ENCODE data around the gene FRMD3.
"Not testable (repeated sequence)": the region's sequence is repeated elsewhere in the genome, so short reads cannot be mapped to it uniquely, and the experiment has no call there.

The FRMD3 gene

GRCh38 chr9:83385317-83385716, 152.9 kb downstream of the FRMD3 start:
- no peak for DNase-seq

- peak in 1 of 14 donors; percentile 62 for DNase-seq
These were observed 154.0 kb downstream of the FRMD3 start for GRCh38 chr9:83384214-83384613.

GRCh38 chr9:83383034-83383433, 155.2 kb downstream of the FRMD3 start:
- no peak for DNase-seq

GRCh38 chr9:83382421-83382820, 155.8 kb downstream of the FRMD3 start:
- no peak for DNase-seq

- DNase-seq, result no peak
These were observed 159.2 kb downstream of the FRMD3 start for GRCh38 chr9:83379045-83379444.

- no peak for DNase-seq
These were observed 165.2 kb downstream of the FRMD3 start for GRCh38 chr9:83372957-83373356.

- no peak for DNase-seq
These were observed 170.9 kb downstream of the FRMD3 start for GRCh38 chr9:83367326-83367725.

- DNase-seq, result no peak
These were observed 175.7 kb downstream of the FRMD3 start for GRCh38 chr9:83362341-83362995.

GRCh38 chr9:83359039-83359438, 179.2 kb downstream of the FRMD3 start:
- DNase-seq, result no peak

GRCh38 chr9:83358493-83358892, 179.7 kb downstream of the FRMD3 start:
- not testable (repeated sequence) for DNase-seq

GRCh38 chr9:83355729-83356151, 182.5 kb downstream of the FRMD3 start:
- DNase-seq, result no peak

- DNase-seq, result no peak
These were observed 183.2 kb downstream of the FRMD3 start for GRCh38 chr9:83355024-83355444.

- DNase-seq, result no peak
These were observed 189.2 kb downstream of the FRMD3 start for GRCh38 chr9:83349031-83349430.

GRCh38 chr9:83346655-83347420, 191.4 kb downstream of the FRMD3 start:
- no peak for DNase-seq

GRCh38 chr9:83343366-83343999, 194.7 kb downstream of the FRMD3 start:
- no peak for DNase-seq

- no peak for DNase-seq
These were observed 195.5 kb downstream of the FRMD3 start for GRCh38 chr9:83342731-83343130.

- no peak for DNase-seq
These were observed 196.2 kb downstream of the FRMD3 start for GRCh38 chr9:83342006-83342405.

- DNase-seq, result no peak
These were observed 197.8 kb downstream of the FRMD3 start for GRCh38 chr9:83340451-83340850.

- no peak for DNase-seq
These were observed 198.8 kb downstream of the FRMD3 start for GRCh38 chr9:83339435-83339834.

- DNase-seq, result no peak
These were observed 201.5 kb downstream of the FRMD3 start for GRCh38 chr9:83336706-83337105.

- DNase-seq, result peak in 11 of 14 donors; percentile 7 to 79 (median 30)
These were observed 203.9 kb downstream of the FRMD3 start for GRCh38 chr9:83334320-83334719.

GRCh38 chr9:83330207-83331196, 207.7 kb downstream of the FRMD3 start:
- DNase-seq, result no peak

Measured in C1 segment of cervical spinal cord (tissue), 14 donors.